ENCODE measurements around the gene CLIC5.
A peak's percentile ranks its signal among the peaks of the same experiment; 100 is the strongest.

The CLIC5 gene

DNA sequence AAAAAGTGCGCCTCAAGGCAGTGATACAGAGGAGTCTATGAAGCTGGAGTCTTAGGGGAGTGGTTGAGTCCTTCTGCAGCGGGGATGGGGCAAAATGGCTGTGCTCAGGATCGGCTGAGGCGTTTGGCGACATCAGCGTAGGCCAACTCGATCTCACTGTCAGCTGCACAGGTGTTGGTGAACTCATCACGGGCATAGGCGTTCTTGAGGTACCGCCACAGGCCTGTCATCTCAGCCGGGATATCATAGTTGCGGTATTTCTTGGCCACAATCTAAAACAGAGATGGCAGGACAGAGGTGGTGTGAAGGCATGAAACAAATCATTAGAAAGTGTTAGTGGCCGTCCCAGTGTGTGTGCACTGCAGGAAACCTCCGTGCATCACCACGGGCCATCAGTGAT, 112.7 kb downstream of the CLIC5 start:
- no peak for ATAC-seq (replicated peaks)
- Mint-ChIP-seq H3K4me1 (no peaks in the 10 kb centered on the region), H3K36me3 (no peaks in the 10 kb centered on the region), H3K27me3 (peaks cover 0 to 14% of the 10 kb centered on the region in 2 donors), H3K4me3 (no peak overlapping the region), H3K9me3 (no peaks in the 10 kb centered on the region), H3K27ac (no peak overlapping the region)
- DNase-seq = no peak

DNA sequence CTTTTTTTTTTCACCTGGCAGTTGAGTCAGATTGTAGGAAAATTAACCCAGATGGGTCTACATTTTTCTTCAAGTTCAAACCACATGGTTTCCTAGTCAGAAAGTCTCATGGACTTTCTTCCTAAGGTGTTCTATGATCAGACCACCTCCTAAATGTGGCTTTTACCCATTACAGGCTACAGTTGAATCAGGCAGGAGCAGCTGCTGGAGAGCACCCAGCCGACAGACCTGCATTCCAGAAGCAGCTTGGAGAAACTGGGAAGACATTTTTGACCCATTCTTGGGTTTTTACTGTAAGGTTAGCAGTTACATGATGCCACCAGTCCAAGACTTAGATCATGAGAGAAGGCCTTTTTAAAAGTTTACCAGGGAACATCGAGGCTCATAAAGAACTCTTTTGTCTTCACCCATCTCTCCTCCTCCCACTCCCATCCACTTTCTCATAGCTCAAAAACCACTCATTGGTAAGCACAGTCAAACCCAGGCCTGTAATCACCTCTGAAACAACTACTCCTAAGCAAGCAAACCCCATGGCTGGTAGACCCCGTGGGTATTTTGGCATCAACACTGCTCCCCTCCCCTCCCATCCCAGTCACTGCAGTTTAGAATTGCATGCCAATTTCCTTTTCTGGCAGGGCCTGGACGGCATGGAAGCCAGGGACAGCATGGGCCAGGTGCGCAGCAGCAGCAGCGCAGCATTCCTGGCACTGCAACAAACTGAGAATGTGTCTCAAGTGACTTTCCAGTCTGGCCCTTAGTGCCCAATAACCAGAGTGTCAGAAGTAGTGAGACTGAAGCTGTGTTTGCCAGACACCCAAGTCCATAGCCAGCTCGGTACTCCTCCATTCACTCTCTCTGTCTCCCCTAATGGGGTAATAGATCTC, 113.7 kb downstream of the CLIC5 start:
- ATAC-seq (replicated peaks) (no peak), DNase-seq (no peak)
- peaks cover 0 to 5% of the 10 kb centered on the region in 2 donors for H3K27me3 Mint-ChIP-seq
- no peaks in the 10 kb centered on the region for H3K36me3 Mint-ChIP-seq
- H3K9me3 Mint-ChIP-seq = no peaks in the 10 kb centered on the region
- no peak overlapping the region for H3K27ac Mint-ChIP-seq
- peaks cover 0 to 2% of the 10 kb centered on the region in 2 donors for H3K4me1 Mint-ChIP-seq
- no peak overlapping the region for H3K4me3 Mint-ChIP-seq

GRCh38 chr6:45900808-45901752, 114.6 kb downstream of the CLIC5 start:
- ATAC-seq (replicated peaks) = no peak
- no peak for DNase-seq
- no peaks in the 10 kb centered on the region for H3K36me3 Mint-ChIP-seq
- no peak overlapping the region for H3K4me3 Mint-ChIP-seq
- H3K27me3 Mint-ChIP-seq = peaks cover 0 to 5% of the 10 kb centered on the region in 2 donors
- no peak overlapping the region for H3K27ac Mint-ChIP-seq
- H3K4me1 Mint-ChIP-seq = peaks cover 0 to 3% of the 10 kb centered on the region in 2 donors
- H3K9me3 Mint-ChIP-seq = no peaks in the 10 kb centered on the region

DNA sequence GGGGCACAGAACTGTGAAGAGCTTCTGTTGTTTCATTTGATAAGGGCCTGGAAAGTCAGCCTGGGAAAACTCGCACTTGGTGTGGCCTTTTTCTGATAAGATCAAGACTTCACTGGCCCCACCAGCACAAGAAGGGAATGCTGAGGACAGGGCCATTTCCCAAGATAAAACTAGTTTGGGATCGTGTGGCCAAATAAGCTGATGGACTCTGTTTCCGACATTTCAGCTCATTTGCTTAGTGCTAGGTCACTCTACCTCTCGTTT, 116.0 kb downstream of the CLIC5 start:
- no peak for DNase-seq
- ATAC-seq (replicated peaks) = no peak
- Mint-ChIP-seq H3K27me3 (peaks cover 0 to 2% of the 10 kb centered on the region in 2 donors), H3K36me3 (no peaks in the 10 kb centered on the region), H3K4me3 (no peak overlapping the region), H3K27ac (no peak overlapping the region), H3K9me3 (no peaks in the 10 kb centered on the region), H3K4me1 (peaks cover 0 to 3% of the 10 kb centered on the region in 2 donors)

DNA sequence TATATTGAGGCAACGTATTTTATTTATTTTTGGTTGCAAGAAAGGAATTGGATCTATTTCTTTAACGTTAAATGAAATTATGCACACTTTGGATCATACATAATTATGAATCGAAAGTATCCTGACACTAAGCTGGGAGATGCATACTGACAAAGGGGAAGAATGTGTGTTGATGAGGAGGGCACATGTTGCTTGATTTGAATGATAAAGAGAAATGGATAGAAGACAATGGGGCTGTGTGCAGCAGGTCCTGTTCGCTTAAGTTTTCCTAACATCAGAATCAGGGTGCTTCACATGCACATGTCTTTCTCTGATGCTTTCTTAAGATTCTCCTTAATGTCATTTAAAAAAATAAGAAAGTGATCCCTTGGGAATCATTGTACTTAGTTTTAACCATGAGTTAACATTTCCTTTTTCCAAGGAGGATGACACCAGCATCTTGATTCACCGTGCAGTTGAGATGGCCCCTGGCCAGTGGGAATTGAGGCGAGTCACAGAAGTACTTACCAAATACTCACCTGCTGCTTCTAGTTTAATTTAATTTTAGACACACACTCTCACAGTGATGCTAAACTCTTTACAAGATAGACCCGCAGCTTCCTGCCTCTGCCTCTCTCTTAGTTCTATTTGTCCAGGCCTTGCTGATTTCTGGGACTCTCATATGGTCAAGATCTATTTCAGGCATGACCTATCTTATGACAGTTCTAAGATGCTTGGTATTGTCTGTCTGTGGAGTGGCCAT, 116.5 kb downstream of the CLIC5 start:
- no peak for ATAC-seq (replicated peaks)
- Mint-ChIP-seq H3K4me3 (no peak overlapping the region), H3K27me3 (no peaks in the 10 kb centered on the region), H3K9me3 (no peaks in the 10 kb centered on the region), H3K4me1 (peaks cover 0 to 3% of the 10 kb centered on the region in 2 donors), H3K27ac (no peak overlapping the region), H3K36me3 (no peaks in the 10 kb centered on the region)
- DNase-seq = no peak

GRCh38 chr6:45896783-45897441, 118.7 kb downstream of the CLIC5 start:
- Mint-ChIP-seq H3K27ac (no peak overlapping the region), H3K36me3 (no peaks in the 10 kb centered on the region), H3K4me3 (no peak overlapping the region), H3K27me3 (no peaks in the 10 kb centered on the region), H3K4me1 (peaks cover 0 to 3% of the 10 kb centered on the region in 2 donors), H3K9me3 (no peaks in the 10 kb centered on the region)
- DNase-seq = no peak
- ATAC-seq (replicated peaks) = peak; percentile 45 to 65

GRCh38 chr6:45895569-45895968, 120.1 kb downstream of the CLIC5 start:
- no peak for ATAC-seq (replicated peaks)
- H3K27me3 Mint-ChIP-seq = no peaks in the 10 kb centered on the region
- H3K36me3 Mint-ChIP-seq = no peaks in the 10 kb centered on the region
- H3K4me3 Mint-ChIP-seq = no peak overlapping the region
- no peak overlapping the region for H3K27ac Mint-ChIP-seq
- peaks cover 0 to 3% of the 10 kb centered on the region in 2 donors for H3K4me1 Mint-ChIP-seq
- no peak for DNase-seq
- H3K9me3 Mint-ChIP-seq = no peaks in the 10 kb centered on the region

DNA sequence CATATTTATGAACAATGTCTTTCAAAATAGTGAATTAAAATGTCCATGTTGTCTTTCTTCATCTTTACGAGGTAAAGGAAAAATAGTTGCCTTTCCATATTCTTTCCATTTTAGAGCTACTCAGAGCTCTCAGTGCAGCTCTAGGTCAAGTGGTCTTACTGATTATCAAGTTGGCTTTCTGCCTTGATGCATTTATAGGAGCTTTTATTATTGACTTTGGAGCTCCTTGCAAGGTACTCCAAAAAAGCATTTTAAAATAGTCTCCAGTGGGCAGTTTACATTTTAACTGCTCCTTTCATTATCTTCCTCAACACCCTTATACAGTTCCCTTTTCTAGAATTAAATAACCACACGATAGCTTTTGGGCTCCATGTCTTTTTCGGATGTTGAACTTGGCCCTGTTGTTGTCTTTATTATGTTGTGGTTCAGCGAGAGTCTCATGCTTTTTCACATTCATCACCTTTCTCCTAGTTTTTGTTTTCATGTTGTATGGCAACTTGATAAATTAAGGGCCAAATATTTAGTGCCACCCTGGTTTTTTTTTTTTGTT, 122.9 kb downstream of the CLIC5 start:
- ATAC-seq (replicated peaks) (no peak), DNase-seq (no peak)
- H3K9me3 Mint-ChIP-seq = no peaks in the 10 kb centered on the region
- no peak overlapping the region for H3K4me3 Mint-ChIP-seq
- H3K4me1 Mint-ChIP-seq = peaks cover 0 to 3% of the 10 kb centered on the region in 2 donors
- H3K36me3 Mint-ChIP-seq = no peaks in the 10 kb centered on the region
- H3K27me3 Mint-ChIP-seq = peaks cover 2 to 3% of the 10 kb centered on the region in 2 donors
- no peak overlapping the region for H3K27ac Mint-ChIP-seq

DNA sequence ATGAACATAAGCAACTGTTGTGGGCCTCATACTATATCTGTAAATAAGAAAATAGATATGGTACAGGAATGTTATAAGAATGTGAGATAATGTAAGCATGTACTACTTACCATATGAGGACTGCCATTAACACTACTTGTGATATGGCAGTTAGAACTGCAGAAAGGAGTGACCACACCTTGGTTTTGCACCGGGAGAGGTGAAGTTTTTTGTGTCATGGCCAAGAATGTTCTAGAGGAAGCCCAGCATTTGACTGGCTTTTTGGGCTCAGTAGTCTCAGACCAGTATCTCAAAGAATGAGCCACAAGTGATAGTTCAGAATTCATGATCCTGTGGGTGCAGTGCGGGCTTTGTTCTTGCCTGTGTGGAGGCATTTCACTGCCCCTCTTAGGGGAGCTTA, 123.5 kb downstream of the CLIC5 start:
- no peak overlapping the region for H3K4me3 Mint-ChIP-seq
- no peaks in the 10 kb centered on the region for H3K36me3 Mint-ChIP-seq
- peaks cover 0 to 5% of the 10 kb centered on the region in 2 donors for H3K4me1 Mint-ChIP-seq
- peaks cover 5 to 6% of the 10 kb centered on the region in 2 donors for H3K27me3 Mint-ChIP-seq
- ATAC-seq (replicated peaks) = no peak
- no peak overlapping the region for H3K27ac Mint-ChIP-seq
- DNase-seq = no peak
- H3K9me3 Mint-ChIP-seq = no peaks in the 10 kb centered on the region

DNA sequence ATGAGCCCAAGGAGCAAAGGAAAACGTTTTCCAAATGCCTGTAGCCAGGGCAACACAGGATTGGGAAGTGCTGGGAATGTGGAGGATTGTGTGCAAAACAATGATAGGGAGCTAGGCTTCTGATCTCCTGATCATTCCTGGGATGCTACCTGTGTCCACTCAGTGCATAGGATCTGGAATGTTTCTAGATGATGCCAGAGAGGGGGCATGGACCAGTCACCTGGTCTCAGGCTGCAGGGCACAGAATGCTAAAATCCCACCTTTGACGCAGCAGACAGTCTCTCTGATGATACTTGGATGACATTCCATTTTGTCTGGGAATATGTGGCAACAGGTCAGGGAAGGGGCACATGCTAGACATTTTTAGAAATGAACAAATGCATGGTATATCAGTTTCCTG, 128.9 kb downstream of the CLIC5 start:
- DNase-seq = no peak
- no peak overlapping the region for H3K4me3 Mint-ChIP-seq
- H3K9me3 Mint-ChIP-seq = no peaks in the 10 kb centered on the region
- no peaks in the 10 kb centered on the region for H3K36me3 Mint-ChIP-seq
- ATAC-seq (replicated peaks) = no peak
- H3K27me3 Mint-ChIP-seq = peaks cover 17 to 23% of the 10 kb centered on the region in 2 donors
- peaks cover 0 to 2% of the 10 kb centered on the region in 2 donors for H3K4me1 Mint-ChIP-seq
- H3K27ac Mint-ChIP-seq = no peak overlapping the region

GRCh38 chr6:45884336-45884735, 131.3 kb downstream of the CLIC5 start:
- Mint-ChIP-seq H3K4me1 (peaks cover 0 to 4% of the 10 kb centered on the region in 2 donors), H3K9me3 (peaks cover 0 to 1% of the 10 kb centered on the region in 2 donors), H3K27ac (no peak overlapping the region), H3K27me3 (peaks cover 17 to 28% of the 10 kb centered on the region in 2 donors), H3K36me3 (no peaks in the 10 kb centered on the region), H3K4me3 (no peak overlapping the region)
- no peak for DNase-seq
- ATAC-seq (replicated peaks) = no peak

GRCh38 chr6:45882671-45883070, 133.0 kb downstream of the CLIC5 start:
- H3K9me3 Mint-ChIP-seq = peaks cover 0 to 1% of the 10 kb centered on the region in 2 donors
- peaks cover 13 to 26% of the 10 kb centered on the region in 2 donors for H3K27me3 Mint-ChIP-seq
- no peak overlapping the region for H3K27ac Mint-ChIP-seq
- H3K4me1 Mint-ChIP-seq = peaks cover 5 to 8% of the 10 kb centered on the region in 2 donors
- ATAC-seq (replicated peaks) (no peak), DNase-seq (no peak)
- no peaks in the 10 kb centered on the region for H3K36me3 Mint-ChIP-seq
- no peak overlapping the region for H3K4me3 Mint-ChIP-seq

DNA sequence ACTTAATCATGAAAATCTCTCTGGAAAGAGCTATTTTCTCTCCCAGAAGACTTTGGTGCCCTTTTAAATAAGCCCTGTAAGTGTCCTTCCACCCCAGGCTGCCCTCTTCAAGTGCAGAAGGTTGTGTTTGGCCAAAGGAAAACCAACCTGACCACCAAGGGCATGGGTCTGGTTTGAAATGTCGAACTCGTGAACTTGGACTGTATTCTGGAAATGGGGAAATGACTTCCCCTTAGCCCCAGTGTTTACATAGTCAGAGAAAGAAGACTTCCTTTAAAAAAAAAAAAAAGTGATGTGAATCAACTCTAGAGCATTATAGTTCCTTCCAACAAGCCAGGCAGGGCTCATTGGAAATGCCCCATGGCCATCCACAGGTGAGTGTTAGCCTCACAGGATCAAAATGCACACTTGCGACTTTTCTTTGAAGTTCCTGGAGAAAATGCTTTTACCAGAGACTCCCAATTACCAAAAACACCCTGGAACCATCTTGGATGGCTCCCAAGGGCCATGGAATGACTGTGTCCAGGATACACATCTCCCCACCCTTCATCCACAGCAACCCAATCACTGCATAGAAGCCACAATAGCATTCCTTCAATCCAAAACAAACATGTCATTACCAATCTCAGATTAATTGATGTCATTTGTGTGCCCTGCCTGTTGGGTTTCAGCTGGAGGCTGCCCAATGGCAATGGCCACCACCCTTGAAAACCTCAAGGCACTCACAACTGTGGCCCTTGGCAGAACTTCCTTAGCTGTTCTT, 133.8 kb downstream of the CLIC5 start:
- DNase-seq (no peak), ATAC-seq (replicated peaks) (no peak)
- H3K27me3 Mint-ChIP-seq = peaks cover 11 to 23% of the 10 kb centered on the region in 2 donors
- H3K36me3 Mint-ChIP-seq = no peaks in the 10 kb centered on the region
- no peak overlapping the region for H3K27ac Mint-ChIP-seq
- H3K4me3 Mint-ChIP-seq = no peak overlapping the region
- H3K4me1 Mint-ChIP-seq = peaks cover 5 to 9% of the 10 kb centered on the region in 2 donors
- peaks cover 0 to 1% of the 10 kb centered on the region in 2 donors for H3K9me3 Mint-ChIP-seq
